Neural progenitor cell (in vitro differentiated cells): ENCODE results near the gene SMIM35.

Experiments
- CTCF ChIP-seq: fragments of 200-600 bp; sonication (generic); IDR thresholded peaks from 2 replicates; pipeline ENCODE4 v1.5.1; 2017; ENCODE audit warnings: antibody characterized with exemption, mild to moderate bottlenecking
- EZH2 ChIP-seq: fragments of 200-600 bp; sonication (generic); IDR thresholded peaks from 2 replicates; pipeline ENCODE4 v1.6.1; 2017; ENCODE audit warnings: antibody characterized with exemption, mild to moderate bottlenecking, moderate library complexity
- EZH2phosphoT487 ChIP-seq: fragments of 200-600 bp; sonication (generic); IDR thresholded peaks from 2 replicates; pipeline ENCODE4 v1.6.1; 2017; ENCODE audit warnings: antibody characterized with exemption

- TF ChIP-seq CTCF: no peak
- no peak for TF ChIP-seq EZH2
- no peak for TF ChIP-seq EZH2phosphoT487
These were observed 65.6 kb downstream of the SMIM35 start for GRCh38 chr11:118021146-118021545.
